Measurements from ENCODE around the gene ENTPD8.

Gene ENTPD8

GRCh38 chr9:137406876-137407589 lies 34.1 kb downstream of the ENTPD8 start:
- TF ChIP-seq CTCF (IDR thresholded peaks at IDR 0.05; ENCODE audit: insufficient read depth, missing control alignments) = peak; percentile 39
- DNase-seq (ENCODE audit: insufficient read length, low spot score) = no peak
- no peak for FAIRE-seq

- DNase-seq (ENCODE audit: insufficient read length, low spot score) (no peak), FAIRE-seq (no peak)
- no peak for TF ChIP-seq CTCF (IDR thresholded peaks at IDR 0.05; ENCODE audit: insufficient read depth, missing control alignments)
Measured at GRCh38 chr9:137406085-137406760, 34.9 kb downstream of the ENTPD8 start.

- no peak for FAIRE-seq
- TF ChIP-seq CTCF (IDR thresholded peaks at IDR 0.05; ENCODE audit: insufficient read depth, missing control alignments) = no peak
- DNase-seq (ENCODE audit: insufficient read length, low spot score) = no peak
Measured at GRCh38 chr9:137405677-137406081, 35.5 kb downstream of the ENTPD8 start.

- no peak for DNase-seq (ENCODE audit: insufficient read length, low spot score)
- FAIRE-seq = no peak
- TF ChIP-seq CTCF (IDR thresholded peaks at IDR 0.05; ENCODE audit: insufficient read depth, missing control alignments) = no peak
Measured at GRCh38 chr9:137404961-137405567, 36.1 kb downstream of the ENTPD8 start.

GRCh38 chr9:137403269-137403668 lies 37.9 kb downstream of the ENTPD8 start:
- no peak for DNase-seq (ENCODE audit: insufficient read length, low spot score)
- no peak for TF ChIP-seq CTCF (IDR thresholded peaks at IDR 0.05; ENCODE audit: insufficient read depth, missing control alignments)
- no peak for FAIRE-seq

GRCh38 chr9:137402746-137403145 lies 38.4 kb downstream of the ENTPD8 start:
- no peak for TF ChIP-seq CTCF (IDR thresholded peaks at IDR 0.05; ENCODE audit: insufficient read depth, missing control alignments)
- DNase-seq (ENCODE audit: insufficient read length, low spot score) = no peak
- no peak for FAIRE-seq

All from D721Med (cell line).